NCI-H226 (cell line): ENCODE measurements around the gene VIT.
A peak's percentile ranks its signal among the peaks of the same experiment; 100 is the strongest.
"Not testable (repeated sequence)": the region's sequence is repeated elsewhere in the genome, so short reads cannot be mapped to it uniquely, and the experiment has no call there.

ENCODE experiments used
- DNase-seq: peaks from one replicate; pipeline ENCODE4 v3.0.0-alpha.2; 2015

Gene VIT

DNA sequence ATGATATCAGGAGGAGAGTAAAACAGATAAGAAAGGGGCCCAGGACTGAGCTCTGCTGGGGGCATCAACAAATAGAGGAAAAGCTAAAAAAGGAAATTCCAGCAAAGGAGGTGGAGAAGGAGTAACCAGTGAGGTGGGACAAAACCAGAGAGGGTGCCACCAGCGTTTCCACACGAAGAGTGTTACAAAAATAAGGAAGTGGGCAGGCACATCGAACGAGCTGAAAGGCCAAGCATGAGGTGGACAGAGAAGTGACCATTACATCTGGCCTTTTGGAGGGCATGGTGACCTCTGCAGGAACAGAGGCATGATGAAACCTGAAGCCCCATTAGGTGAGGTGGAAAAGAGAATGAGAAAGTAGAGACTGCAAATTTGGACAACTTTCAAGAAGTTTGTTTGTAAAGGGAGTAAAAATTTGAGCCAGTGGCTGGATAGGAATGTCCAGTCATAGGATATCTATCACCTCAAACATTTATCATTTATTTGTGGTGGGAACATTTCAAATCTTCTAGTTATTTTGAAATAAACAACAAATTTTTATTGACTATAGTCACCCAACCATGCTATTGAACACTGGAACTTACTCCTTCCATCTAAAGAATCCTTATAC lies 18.4 kb upstream of the VIT start:
- peak; percentile 52 for DNase-seq

- DNase-seq = no peak
Measured at GRCh38 chr2:36678856-36679255, 17.7 kb upstream of the VIT start.

DNA sequence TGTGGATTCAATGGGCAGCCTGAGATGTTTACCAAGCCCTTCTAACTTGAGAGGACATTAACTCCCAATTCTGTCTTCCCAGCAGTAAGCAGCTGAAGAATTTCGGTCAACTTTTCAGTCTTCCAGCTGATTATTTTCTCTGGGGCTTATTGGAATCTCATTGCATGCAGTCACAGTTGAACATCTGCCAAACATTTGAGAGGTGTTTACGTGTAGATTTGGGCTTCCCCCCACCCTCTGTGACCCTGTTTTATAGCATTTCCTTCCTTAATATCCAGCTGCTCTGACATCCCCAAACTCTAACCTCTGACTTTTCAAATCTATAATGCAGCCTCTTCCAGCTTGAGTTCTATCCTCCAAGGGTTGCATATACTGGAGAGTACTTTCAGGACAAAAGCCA lies 16.5 kb upstream of the VIT start:
- no peak for DNase-seq

DNA sequence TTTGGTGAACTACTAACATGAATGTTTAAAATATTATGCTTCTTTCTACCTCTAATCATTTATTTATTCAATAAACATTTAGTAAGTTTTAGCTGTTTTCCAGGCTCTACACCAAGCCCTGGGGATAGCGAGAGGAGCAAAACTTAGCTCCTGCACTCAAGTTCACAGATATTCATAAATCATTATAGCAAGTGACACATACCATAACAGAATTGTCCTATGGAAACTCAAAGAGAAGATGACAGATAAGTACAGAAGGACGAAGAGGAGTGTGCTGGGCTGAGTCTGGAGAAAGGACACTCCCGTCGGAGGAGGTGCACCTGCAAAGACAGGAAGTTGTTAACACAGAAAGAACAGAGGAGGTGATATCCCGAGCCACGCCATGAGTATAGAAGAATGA lies 13.9 kb upstream of the VIT start:
- DNase-seq = no peak

GRCh38 chr2:36683002-36683401 lies 13.5 kb upstream of the VIT start:
- DNase-seq = no peak

DNA sequence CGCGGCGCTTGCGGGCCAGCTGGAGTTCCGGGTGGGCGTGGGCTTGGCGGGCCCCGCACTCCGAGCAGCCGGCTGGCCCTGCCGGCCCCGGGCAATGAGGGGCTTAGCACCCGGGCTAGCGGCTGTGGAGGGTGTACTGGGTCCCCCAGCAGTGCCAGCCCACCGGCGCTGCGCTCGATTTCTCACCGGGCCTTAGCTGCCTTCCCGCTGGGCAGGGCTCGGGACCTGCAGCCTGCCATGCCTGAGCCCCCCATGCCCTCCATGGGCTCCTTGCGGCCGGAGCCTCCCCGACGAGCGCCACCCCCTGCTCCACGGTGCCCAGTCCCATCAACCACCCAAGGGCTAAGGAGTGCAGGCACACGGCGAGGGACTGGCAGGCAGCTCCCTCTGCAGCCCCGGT lies 8.2 kb upstream of the VIT start:
- DNase-seq = not testable (repeated sequence)

DNA sequence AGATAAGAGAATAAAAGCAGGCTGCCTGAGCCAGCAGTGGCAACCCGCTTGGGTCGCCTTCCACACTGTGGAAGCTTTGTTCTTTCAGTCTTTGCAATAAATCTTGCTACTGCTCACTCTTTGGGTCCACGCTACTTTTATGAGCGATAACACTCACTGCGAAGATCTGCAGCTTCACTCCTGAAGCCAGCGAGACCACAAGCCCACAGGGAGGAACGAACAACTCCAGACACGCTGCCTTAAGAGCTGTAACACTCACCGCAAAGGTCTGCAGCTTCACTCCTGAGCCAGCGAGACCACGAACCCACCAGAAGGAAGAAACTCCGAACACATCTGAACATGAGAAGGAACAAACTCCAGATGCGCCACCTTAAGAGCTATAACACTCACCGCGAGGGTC lies 7.5 kb upstream of the VIT start:
- DNase-seq = not testable (repeated sequence)

GRCh38 chr2:36692121-36692520 lies 4.4 kb upstream of the VIT start:
- no peak for DNase-seq

DNA sequence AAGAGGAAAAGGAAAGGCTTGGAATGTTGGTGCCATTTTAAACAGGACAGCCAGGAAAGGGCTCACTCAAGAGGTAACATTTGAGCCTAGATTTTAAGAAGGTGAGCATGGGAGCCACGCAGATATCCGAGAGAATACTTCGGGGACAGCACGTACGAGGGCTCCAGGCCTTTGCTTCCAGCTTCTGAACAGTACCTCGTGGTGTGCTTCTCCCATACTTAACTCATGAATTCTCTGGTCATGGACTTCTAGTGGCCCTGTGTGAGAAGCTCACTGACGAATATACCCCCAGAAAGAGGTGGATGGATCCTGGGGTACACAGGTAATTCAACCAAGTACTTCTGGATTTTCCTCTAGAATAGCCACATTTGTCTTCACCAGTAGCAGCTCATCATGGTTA lies 2.7 kb upstream of the VIT start:
- DNase-seq = no peak

DNA sequence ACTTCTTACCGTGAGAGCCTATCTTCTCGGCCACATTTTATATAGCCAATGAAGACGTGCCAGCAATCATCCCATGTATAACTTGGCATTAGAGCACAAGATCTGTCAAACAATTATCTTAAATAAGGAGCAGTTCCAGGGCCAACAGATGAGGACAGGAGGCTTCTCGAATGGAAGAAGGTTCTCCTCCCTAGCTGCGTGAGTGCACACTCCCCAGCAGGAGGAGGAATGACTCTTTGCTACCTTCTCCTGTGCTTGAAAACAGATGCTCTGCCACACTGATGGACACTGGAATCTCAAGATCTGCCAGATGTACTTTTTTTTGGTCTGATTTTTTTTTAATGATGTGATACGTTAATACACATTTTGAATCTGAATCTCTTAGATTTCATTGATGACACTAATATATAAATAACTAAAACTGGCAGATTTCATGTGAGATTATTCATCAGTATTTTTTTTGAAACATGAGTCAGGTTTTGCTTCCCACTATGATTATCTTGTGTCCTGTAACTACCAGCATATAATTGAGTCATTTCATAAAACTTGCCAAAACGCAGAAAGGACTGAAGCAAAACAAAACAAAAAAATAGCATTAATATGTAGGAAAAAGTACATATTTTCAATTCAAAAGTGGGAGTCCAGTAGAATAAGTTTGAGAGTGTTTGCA lies 626 bp upstream of the VIT start:
- DNase-seq = peak; percentile 45

- DNase-seq = no peak
Measured at GRCh38 chr2:36697424-36698066, 1.0 kb downstream of the VIT start.

GRCh38 chr2:36698993-36699392 lies 2.5 kb downstream of the VIT start:
- no peak for DNase-seq

DNA sequence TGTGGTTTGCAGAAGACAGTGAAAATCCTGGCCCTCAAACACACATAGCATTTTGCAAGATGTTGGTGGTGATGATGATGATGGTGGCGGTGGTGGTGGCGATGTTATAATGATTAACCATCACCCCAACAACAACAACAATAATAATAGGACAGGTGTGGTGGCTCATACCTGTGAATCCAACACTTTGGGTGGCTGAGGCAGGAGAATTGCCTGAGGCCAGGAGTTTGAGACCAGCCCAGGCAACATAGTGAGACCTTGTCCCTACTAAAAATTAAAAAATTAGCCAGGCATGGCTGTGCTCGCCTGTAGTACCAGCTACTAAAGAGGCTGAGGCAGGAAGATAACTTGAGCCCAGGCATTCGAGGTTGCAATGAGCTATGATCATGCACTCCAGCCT lies 3.8 kb downstream of the VIT start:
- no peak for DNase-seq

DNA sequence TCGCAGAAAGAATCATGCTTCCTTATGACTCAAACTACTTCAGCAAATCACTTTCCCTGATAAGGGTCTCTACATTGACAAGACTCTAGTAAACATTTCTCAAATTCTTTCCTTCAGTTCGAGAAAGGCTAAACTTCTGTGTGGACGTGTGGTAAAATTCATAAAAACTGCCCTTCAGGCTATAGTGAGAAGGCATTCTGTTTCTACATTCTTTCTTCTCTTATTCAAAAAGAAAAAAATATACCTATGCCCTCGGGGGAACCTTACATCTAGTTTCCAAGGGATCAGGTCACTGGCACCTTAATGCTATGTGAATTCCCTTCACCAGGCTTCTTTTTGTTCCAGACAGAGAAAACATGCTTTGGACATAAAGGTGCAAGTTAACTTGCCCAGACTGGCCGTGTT lies 4.9 kb downstream of the VIT start:
- peak; percentile 80 for DNase-seq

DNA sequence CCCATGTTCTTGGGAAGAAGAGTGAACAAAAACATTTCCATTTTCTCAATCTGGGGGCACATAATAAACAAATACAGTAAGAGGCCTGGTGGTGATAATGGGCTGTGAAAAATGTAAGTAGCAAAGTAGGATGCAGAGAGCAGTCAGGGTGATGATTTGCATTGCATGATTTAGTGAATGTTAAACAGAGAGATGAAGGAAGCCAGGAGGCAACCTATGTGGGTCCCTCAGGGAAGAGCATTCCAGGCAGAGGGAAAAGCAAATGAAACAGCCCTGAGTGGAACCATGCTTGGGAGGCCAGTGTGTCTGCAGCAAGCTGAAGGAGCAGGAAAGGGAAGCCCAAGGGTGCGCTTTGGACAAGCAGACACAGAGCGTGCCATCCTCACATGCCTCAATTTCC lies 5.4 kb downstream of the VIT start:
- no peak for DNase-seq

- DNase-seq = no peak
Measured at GRCh38 chr2:36702781-36703180, 6.3 kb downstream of the VIT start.

DNA sequence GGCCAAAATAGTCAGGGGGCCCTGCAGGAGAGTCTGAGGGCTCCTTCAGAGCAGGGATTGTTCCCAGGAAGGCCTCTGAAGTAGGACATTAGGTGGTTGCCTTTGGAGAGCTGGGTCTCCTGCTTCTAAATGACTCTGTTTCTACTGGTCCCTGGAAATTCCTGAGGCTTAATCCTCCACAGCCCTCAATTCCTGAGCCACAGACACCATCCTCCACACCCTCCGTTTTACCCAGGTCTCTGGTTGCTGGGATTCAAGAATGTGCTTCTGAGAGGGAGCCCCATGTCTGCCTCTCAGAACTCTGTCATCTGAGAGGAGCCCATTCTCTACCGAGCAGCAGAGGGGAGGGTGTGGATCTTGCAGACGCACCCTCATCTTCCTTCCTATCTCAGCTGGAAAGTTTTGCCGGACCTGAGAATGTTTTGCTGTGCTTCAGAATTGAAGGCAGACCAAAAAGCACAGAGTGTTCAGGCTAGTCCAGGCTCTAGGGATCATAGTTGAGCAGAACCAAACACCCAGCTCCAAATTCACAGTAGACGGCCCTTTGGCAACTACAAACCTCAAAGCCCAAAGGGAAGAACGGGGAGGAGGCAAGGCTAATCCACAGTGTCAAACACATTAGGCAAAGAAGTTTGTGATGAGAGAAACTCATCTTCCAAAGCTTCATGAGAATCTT lies 8.1 kb downstream of the VIT start:
- DNase-seq = no peak

DNA sequence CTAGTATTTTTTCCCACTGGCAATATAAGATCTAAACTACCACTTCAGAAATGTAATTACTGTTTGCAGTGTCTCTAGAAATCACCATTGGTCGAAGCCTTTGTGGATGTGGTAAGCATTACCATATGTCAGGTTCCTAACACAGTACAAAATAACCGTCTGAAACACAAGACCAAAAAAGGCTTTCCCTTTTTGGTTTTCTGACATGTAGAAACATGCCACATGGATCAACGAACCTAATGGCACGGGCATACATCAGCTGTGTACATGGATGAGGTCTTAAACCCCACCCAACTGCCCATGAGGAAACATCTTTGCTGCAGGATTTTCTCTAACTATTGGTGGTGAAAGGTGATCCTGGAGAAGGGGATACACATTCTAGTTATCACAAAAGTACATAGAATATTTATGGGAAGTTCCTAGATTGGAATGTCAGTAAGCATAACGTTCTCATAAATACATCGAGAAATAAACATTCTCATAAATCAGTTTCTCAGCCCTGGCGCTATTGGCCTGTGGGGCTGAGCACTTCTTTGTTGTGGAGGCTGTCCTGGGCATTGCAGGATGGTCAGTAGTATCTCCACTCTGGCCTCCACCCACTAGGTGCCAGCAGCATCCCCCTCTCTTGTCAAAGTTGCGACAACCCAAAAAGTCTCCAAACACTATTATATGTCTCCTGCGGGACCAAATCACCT lies 9.0 kb downstream of the VIT start:
- no peak for DNase-seq

DNA sequence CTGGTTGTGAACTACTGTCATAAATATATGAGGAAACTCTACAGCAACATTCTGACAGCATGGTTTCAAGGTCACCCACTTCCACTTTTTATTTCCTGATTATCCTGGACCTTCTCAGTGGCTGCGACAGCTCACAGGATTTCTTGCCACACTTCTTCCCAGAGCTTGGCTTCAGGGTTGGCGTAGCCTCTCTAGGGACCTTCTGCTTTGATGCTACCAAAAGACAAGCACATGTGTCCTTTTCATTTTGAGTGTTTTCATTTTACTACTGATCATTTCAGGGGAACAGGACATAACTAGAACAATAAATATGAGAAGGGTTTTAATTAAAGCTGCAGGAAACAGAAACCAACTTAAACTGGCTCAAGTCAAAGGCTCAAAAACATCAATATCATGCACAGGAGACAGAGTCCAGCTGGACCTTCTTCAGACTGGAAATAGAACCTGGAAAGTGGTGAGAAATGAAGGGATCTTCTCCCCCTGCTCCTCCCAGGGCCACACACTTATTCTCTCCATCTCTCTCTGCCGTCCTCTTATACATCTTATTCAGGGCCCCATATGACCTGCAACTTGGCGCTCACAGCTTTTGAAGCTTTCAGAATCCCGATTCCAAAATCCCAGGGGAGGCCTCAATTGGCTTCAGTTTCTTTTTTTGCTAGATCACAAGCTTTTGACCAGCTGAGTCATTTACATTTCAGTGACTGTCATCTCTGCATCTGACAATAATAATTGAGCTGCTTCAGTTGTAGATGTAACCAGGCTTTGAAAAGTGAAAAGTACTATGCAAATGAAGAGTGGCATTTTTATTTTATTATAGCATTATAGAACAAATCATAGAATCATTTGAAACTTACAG lies 9.7 kb downstream of the VIT start:
- DNase-seq = no peak

GRCh38 chr2:36707050-36707449 lies 10.5 kb downstream of the VIT start:
- DNase-seq = peak; percentile 80

DNA sequence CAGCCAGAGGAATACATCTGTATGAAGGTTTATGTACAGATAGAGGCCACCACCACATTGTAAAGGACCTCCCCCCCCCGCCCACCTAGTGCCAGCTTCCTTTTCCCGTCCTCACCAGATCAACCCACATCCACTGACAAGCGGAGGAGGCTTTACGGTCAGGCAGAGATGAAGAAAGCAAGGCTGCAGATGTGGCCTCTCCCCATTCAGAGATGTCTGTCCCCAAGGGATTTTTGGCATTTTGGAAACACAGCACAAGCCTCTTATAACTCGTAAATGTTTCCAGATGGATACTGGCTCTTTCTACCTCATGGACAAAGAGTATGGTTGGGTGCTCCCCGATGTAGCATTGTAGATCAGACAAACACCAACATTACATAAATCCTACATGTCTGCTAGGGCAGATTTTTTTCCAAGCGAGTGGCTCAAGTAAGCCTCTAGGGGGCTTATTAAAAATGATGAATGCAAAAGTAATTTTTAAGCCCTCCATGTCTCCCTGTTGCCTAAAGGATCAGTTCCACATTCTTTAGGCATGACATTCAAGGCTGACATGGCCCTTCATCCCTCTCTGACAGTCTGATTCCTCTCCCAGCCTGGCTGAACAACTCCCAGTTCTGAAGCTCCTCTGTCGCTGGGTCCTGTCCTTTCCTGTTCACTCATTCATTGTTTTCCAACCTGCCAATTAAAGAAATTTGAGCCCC lies 11.7 kb downstream of the VIT start:
- DNase-seq = peak; percentile 49
